HG02981 (cell line): ENCODE results near the gene AKR1B15.
"Not testable (repeated sequence)": the region's sequence is repeated elsewhere in the genome, so short reads cannot be mapped to it uniquely, and the experiment has no call there.

Experiments used
- ATAC-seq: cut with Tn5 transposase; IDR thresholded peaks from one replicate; pipeline ENCODE4 v1.9.1; 2021; ENCODE audit warnings: mild to moderate bottlenecking, moderate library complexity; ENCODE audit not compliant: unreplicated experiment

AKR1B15 gene

GRCh38 chr7:134532180-134532953, 16.5 kb upstream of the AKR1B15 start:
- no peak for ATAC-seq

- no peak for ATAC-seq
Observed at GRCh38 chr7:134532954-134533218, 16.0 kb upstream of the AKR1B15 start.

DNA sequence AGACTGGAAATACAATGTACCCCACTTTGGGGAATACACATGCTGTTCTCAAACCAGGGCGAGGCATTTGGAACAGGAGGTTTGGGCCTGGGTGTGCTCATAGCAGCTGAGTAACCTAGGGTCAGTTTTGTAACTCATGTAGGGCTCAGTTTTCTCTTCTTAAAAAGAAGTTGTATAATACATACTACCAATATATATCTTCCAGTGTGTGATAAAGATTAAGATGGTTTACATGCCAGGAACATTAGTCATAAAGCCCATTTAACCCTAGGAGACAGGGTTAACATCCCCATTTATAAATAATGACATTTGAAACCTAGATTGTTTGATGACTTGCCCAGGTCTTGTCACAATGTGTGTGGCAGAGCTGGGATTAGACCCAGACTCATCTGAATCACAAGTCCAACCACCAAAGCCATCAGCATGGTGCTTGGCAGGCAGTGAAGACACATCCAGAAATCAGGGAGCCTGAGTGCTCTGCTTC, 15.6 kb upstream of the AKR1B15 start:
- ATAC-seq = no peak

DNA sequence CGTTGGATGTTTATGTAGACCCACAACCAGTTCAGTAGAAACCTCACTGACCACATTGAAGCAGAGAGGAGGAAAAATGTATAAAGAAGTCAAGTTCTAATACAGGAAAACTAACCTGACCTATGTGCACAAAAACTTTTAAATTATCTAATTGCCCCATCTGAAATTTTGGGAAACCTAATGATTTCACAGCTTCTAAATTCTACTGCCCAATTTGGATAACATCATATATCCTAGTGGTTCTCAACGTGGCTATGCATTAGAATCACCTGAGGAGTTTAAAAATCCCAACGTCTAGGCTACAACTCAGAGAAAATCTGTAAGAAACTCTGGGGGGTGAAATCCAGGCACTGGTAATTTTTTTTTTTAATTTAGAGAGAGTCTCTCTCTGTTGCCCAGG, 14.3 kb upstream of the AKR1B15 start:
- no peak for ATAC-seq

- no peak for ATAC-seq
Observed at GRCh38 chr7:134535272-134535918, 13.5 kb upstream of the AKR1B15 start.

- ATAC-seq = no peak
Observed at GRCh38 chr7:134535919-134536299, 13.0 kb upstream of the AKR1B15 start.

DNA sequence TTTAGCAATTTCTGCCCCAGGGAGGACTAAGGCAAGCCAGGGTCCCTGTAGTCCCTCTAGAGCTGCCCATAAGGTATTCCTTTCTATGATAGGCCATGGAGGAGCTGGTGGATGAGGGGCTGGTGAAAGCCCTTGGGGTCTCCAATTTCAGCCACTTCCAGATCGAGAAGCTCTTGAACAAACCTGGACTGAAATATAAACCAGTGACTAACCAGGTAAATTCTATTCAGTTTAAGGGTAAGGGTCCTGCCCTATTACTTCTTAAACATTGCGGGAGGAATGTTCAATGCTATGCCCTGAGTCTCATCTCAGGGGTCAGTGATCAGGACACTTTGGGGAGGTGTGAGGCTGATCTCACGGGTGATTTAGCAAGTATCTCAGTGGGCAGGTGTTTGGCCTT, 12.4 kb upstream of the AKR1B15 start:
- ATAC-seq = not testable (repeated sequence)

DNA sequence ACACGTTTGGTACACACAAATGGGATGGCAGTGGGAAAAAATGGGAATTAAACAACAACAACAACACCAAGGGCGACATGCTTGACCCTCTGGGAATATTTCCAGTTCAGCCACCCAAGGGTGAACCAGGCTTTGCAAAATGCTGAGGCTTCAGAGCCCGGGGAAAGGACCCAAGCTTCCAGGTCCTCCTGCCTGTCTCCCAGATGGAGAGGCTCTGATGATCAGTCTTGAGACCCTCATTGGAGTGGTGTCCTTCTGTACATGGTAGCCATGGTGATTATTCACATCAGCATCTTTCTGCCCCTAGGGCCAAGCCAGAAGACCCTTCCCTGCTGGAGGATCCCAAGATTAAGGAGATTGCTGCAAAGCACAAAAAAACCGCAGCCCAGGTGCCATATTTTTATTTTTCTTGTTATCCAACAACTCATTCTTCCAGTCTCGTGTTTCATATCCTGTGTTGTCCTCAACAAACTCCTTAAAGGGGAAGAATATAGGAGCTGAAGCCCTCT, 11.6 kb upstream of the AKR1B15 start:
- ATAC-seq = not testable (repeated sequence)

GRCh38 chr7:134539380-134540004, 9.4 kb upstream of the AKR1B15 start:
- no peak for ATAC-seq

- not testable (repeated sequence) for ATAC-seq
Observed at GRCh38 chr7:134541501-134542194, 7.3 kb upstream of the AKR1B15 start.

GRCh38 chr7:134542195-134542771, 6.6 kb upstream of the AKR1B15 start:
- no peak for ATAC-seq

GRCh38 chr7:134545380-134545779, 3.5 kb upstream of the AKR1B15 start:
- ATAC-seq = no peak

- no peak for ATAC-seq
Observed at GRCh38 chr7:134545918-134546317, 3.0 kb upstream of the AKR1B15 start.

DNA sequence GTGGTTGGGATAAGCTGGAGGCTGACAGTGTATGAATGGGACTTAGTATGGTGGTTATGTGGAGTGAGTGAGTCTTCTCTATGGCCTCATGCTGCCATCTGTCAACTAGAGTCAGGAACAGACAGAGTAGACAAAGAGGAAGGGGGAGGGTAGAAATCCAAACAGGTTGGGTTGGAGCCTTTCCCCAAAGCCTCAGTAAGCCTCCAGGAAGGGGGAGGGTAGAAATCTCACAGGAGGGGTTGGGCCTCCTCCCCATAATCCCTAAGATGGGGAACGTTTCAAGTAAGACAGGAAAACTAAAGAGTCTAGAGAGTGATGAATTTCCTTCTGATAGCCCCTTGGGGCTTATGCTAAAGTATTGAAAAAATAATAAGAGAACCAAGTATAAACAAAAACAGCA, 2.0 kb upstream of the AKR1B15 start:
- no peak for ATAC-seq

- ATAC-seq = peak; percentile 70
Observed at GRCh38 chr7:134547397-134548054, 1.4 kb upstream of the AKR1B15 start.

DNA sequence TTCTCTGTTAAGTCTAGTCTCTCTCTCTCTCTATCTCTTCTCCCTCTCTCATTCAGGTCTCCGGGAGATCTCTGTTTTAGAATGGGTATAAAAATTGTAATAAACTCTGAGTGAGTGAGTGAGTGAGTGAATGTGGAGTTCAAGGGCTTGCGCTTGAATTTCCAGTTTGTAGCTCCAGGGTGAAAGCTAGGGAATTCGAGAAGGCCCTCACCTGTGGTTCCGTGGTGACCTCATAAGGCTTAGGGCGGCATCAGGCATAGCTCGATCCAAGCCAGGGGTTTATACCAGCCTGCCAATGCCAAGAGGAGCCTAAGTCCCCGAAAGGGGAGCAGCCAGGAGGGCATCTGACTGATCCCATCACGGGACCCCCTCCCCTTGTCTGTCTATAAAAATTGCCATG, 456 bp downstream of the AKR1B15 start:
- ATAC-seq = no peak

- no peak for ATAC-seq
Observed at GRCh38 chr7:134552105-134552504, 3.2 kb downstream of the AKR1B15 start.

- no peak for ATAC-seq
Observed at GRCh38 chr7:134553976-134554375, 5.1 kb downstream of the AKR1B15 start.

- ATAC-seq = no peak
Observed at GRCh38 chr7:134554417-134554966, 5.6 kb downstream of the AKR1B15 start.

GRCh38 chr7:134557391-134557790, 8.5 kb downstream of the AKR1B15 start:
- ATAC-seq = no peak
